ENCODE data around the gene OMG.

Gene OMG

DNA sequence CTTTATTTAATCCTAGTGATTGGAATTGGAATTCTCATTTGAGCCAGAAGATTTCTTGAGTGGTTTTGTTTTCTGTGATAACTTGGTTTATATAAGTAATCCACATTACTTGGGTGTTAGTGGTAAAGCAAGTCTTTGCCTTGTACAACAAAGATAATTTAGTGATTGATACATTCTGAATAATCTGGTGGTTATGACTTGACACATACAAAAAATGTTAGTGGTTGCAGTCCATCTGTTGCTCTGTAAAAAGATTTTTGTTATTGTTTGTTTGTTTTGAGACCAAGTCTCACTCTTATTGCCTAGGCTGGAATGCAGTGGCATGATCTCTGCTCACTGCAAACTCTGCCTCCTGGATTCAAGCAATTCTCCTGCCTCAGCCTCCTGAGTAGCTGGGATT, 13.2 kb downstream of the OMG start (continued):
- TF ChIP-seq, protein P1, sequence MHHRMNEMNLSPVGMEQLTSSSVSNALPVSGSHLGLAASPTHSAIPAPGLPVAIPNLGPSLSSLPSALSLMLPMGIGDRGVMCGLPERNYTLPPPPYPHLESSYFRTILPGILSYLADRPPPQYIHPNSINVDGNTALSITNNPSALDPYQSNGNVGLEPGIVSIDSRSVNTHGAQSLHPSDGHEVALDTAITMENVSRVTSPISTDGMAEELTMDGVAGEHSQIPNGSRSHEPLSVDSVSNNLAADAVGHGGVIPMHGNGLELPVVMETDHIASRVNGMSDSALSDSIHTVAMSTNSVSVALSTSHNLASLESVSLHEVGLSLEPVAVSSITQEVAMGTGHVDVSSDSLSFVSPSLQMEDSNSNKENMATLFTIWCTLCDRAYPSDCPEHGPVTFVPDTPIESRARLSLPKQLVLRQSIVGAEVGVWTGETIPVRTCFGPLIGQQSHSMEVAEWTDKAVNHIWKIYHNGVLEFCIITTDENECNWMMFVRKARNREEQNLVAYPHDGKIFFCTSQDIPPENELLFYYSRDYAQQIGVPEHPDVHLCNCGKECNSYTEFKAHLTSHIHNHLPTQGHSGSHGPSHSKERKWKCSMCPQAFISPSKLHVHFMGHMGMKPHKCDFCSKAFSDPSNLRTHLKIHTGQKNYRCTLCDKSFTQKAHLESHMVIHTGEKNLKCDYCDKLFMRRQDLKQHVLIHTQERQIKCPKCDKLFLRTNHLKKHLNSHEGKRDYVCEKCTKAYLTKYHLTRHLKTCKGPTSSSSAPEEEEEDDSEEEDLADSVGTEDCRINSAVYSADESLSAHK (tag by site-specific recombination; IDR thresholded peaks at IDR 0.05), result no peak
- TF ChIP-seq MYNN (tag by site-specific recombination; IDR thresholded peaks at IDR 0.05; ENCODE audit: borderline replicate concordance) (no peak), ZIC2 (tag by site-specific recombination; IDR thresholded peaks at IDR 0.05) (no peak), ZBTB21 (tag by site-specific recombination; IDR thresholded peaks at IDR 0.05) (no peak), ZNF514 (tag by site-specific recombination; IDR thresholded peaks at IDR 0.05) (no peak), ZNF624 (tag by site-specific recombination; IDR thresholded peaks at IDR 0.05) (no peak), ZNF600 (tag by site-specific recombination; IDR thresholded peaks at IDR 0.05) (no peak), ZNF140 (tag by site-specific recombination; IDR thresholded peaks at IDR 0.05) (no peak), ZNF76 (tag by site-specific recombination; IDR thresholded peaks at IDR 0.05; ENCODE audit: borderline replicate concordance, low read depth) (no peak), OSR2 (tag by site-specific recombination; IDR thresholded peaks at IDR 0.05) (no peak), PRDM1 (tag by site-specific recombination; IDR thresholded peaks at IDR 0.05) (no peak), ZBTB7A (tag by site-specific recombination; IDR thresholded peaks at IDR 0.05; ENCODE audit: low read depth) (no peak)

DNA sequence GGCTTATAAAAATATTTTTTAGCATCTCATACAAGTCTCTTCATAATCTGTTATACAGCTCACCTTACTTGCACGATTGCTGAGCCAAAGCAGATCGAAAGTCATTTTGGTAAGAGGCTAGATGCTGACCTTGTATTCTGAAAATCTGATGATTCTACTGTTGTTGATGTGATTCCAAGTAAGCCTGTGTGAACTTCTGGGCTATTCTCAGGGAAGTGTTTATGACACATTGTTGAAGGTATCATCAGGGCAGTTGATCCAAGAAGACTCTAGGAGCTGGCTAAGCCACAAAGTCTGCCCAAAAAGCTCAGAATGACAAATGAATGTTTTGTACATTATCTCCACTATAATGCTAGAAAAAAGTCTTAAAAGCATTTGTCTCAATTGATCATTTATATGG, 16.0 kb downstream of the OMG start:
- ChIA-PET POLR2A (no interaction called here), CTCF (interaction anchor here (1.5 kb wide), 1 partner anchor 10 kb away, joined by 5 read pairs; no protein-coding TSS in a partner anchor)
- Histone ChIP-seq H3K36me3 (ENCODE audit: control insufficient read depth in 2 of 2, insufficient read depth in 1 of 2, low read length in 2 of 2) (peaks cover 20 to 21% of the 10 kb centered on the region in 2 experiments; a peak in 2 of 3 replicates), H3K9me3 (ENCODE audit: control insufficient read depth, insufficient read depth, low read depth, low read length) (no peaks in the 10 kb centered on the region), H3K27ac (ENCODE audit: extremely low read depth, low read depth, low read length) (no peak overlapping the region), H3K4me1 (ENCODE audit: control insufficient read depth, insufficient read depth, low read length) (no peaks in the 10 kb centered on the region), H3K4me3 (ENCODE audit: low read depth, low read length) (no peak overlapping the region)
- no peak for TF ChIP-seq KLF10 (tag by site-specific recombination; IDR thresholded peaks at IDR 0.05)
- TF ChIP-seq, protein P2, sequence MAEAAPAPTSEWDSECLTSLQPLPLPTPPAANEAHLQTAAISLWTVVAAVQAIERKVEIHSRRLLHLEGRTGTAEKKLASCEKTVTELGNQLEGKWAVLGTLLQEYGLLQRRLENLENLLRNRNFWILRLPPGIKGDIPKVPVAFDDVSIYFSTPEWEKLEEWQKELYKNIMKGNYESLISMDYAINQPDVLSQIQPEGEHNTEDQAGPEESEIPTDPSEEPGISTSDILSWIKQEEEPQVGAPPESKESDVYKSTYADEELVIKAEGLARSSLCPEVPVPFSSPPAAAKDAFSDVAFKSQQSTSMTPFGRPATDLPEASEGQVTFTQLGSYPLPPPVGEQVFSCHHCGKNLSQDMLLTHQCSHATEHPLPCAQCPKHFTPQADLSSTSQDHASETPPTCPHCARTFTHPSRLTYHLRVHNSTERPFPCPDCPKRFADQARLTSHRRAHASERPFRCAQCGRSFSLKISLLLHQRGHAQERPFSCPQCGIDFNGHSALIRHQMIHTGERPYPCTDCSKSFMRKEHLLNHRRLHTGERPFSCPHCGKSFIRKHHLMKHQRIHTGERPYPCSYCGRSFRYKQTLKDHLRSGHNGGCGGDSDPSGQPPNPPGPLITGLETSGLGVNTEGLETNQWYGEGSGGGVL (tag by site-specific recombination; IDR thresholded peaks at IDR 0.05), result no peak
- no peak for TF ChIP-seq HOXD13 (CRISPR knock-in tag; IDR thresholded peaks at IDR 0.05; ENCODE audit: borderline replicate concordance)
- TF ChIP-seq ZNF239 (tag by site-specific recombination; IDR thresholded peaks at IDR 0.05), result no peak
- TF ChIP-seq ZNF24 (tag by site-specific recombination; IDR thresholded peaks at IDR 0.05), result no peak
- no peak for TF ChIP-seq ZNF610 (tag by site-specific recombination; IDR thresholded peaks at IDR 0.05; ENCODE audit: borderline replicate concordance)
- TF ChIP-seq EGR2 (tag by site-specific recombination; IDR thresholded peaks at IDR 0.05; ENCODE audit: low read depth), result no peak
- TF ChIP-seq SP3 (tag by site-specific recombination; IDR thresholded peaks at IDR 0.05), result no peak
- TF ChIP-seq, protein P3, sequence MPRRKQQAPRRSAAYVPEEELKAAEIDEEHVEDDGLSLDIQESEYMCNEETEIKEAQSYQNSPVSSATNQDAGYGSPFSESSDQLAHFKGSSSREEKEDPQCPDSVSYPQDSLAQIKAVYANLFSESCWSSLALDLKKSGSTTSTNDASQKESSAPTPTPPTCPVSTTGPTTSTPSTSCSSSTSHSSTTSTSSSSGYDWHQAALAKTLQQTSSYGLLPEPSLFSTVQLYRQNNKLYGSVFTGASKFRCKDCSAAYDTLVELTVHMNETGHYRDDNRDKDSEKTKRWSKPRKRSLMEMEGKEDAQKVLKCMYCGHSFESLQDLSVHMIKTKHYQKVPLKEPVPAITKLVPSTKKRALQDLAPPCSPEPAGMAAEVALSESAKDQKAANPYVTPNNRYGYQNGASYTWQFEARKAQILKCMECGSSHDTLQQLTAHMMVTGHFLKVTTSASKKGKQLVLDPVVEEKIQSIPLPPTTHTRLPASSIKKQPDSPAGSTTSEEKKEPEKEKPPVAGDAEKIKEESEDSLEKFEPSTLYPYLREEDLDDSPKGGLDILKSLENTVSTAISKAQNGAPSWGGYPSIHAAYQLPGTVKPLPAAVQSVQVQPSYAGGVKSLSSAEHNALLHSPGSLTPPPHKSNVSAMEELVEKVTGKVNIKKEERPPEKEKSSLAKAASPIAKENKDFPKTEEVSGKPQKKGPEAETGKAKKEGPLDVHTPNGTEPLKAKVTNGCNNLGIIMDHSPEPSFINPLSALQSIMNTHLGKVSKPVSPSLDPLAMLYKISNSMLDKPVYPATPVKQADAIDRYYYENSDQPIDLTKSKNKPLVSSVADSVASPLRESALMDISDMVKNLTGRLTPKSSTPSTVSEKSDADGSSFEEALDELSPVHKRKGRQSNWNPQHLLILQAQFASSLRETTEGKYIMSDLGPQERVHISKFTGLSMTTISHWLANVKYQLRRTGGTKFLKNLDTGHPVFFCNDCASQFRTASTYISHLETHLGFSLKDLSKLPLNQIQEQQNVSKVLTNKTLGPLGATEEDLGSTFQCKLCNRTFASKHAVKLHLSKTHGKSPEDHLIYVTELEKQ (tag by site-specific recombination; IDR thresholded peaks at IDR 0.05; ENCODE audit: borderline replicate concordance), result no peak
- TF ChIP-seq, protein P4, sequence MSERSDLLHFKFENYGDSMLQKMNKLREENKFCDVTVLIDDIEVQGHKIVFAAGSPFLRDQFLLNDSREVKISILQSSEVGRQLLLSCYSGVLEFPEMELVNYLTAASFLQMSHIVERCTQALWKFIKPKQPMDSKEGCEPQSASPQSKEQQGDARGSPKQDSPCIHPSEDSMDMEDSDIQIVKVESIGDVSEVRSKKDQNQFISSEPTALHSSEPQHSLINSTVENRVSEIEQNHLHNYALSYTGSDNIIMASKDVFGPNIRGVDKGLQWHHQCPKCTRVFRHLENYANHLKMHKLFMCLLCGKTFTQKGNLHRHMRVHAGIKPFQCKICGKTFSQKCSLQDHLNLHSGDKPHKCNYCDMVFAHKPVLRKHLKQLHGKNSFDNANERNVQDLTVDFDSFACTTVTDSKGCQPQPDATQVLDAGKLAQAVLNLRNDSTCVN (tag by site-specific recombination; optimal IDR thresholded peaks at IDR 0.05), result no peak
- TF ChIP-seq, protein P5, sequence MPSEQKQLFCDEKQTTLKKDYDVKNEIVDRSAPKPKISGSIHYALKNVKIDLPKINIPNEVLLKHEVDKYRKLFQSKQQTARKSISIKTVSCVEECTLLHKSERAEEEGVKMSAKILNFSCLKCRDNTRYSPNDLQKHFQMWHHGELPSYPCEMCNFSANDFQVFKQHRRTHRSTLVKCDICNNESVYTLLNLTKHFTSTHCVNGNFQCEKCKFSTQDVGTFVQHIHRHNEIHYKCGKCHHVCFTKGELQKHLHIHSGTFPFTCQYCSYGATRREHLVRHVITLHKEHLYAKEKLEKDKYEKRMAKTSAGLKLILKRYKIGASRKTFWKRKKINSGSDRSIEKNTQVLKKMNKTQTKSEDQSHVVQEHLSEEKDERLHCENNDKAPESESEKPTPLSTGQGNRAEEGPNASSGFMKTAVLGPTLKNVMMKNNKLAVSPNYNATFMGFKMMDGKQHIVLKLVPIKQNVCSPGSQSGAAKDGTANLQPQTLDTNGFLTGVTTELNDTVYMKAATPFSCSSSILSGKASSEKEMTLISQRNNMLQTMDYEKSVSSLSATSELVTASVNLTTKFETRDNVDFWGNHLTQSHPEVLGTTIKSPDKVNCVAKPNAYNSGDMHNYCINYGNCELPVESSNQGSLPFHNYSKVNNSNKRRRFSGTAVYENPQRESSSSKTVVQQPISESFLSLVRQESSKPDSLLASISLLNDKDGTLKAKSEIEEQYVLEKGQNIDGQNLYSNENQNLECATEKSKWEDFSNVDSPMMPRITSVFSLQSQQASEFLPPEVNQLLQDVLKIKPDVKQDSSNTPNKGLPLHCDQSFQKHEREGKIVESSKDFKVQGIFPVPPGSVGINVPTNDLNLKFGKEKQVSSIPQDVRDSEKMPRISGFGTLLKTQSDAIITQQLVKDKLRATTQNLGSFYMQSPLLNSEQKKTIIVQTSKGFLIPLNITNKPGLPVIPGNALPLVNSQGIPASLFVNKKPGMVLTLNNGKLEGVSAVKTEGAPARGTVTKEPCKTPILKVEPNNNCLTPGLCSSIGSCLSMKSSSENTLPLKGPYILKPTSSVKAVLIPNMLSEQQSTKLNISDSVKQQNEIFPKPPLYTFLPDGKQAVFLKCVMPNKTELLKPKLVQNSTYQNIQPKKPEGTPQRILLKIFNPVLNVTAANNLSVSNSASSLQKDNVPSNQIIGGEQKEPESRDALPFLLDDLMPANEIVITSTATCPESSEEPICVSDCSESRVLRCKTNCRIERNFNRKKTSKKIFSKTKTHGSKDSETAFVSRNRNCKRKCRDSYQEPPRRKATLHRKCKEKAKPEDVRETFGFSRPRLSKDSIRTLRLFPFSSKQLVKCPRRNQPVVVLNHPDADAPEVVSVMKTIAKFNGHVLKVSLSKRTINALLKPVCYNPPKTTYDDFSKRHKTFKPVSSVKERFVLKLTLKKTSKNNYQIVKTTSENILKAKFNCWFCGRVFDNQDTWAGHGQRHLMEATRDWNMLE (tag by site-specific recombination; conservative IDR thresholded peaks at IDR 0.05; ENCODE audit: low read depth), result no peak
- TF ChIP-seq ZNF544 (tag by site-specific recombination; IDR thresholded peaks at IDR 0.05), result no peak

All from HEK293 (cell line).